Right atrium auricular region (tissue), 2 donors: ENCODE results near the gene ESRRA. TPM values are rescaled to one million over a fixed set of nuclear protein-coding genes. Genes with fewer than 3 reads are reported as not detected.

Experiments
- DNase-seq: peaks from one replicate; pipeline ENCODE4 v3.0.0-alpha.2; 2019; ENCODE audit warnings: low spot score
- H3K27ac ChIP-seq, 2 donors: fragments of 200-600 bp; sonication (generic); 1 replicate in 1 of 2; 2 replicates in 1 of 2; pipeline ENCODE4 v1.5.1; 2016 to 2019
- H3K27me3 ChIP-seq, 2 donors: fragments of 200-600 bp; sonication (generic); one replicate each; pipeline versions ENCODE4 v1.5.1 to v1.6.0; 2017 to 2019
- H3K36me3 ChIP-seq: fragments of 200-600 bp; sonication (generic); one replicate; pipeline ENCODE4 v1.5.1; 2016
- H3K4me1 ChIP-seq, 2 donors: fragments of 200-600 bp; sonication (generic); one replicate each; pipeline versions ENCODE4 v1.5.1 to v1.6.0; 2017 to 2019
- H3K4me3 ChIP-seq, 2 donors: fragments of 200-600 bp; sonication (generic); 1 replicate in 1 of 2; 2 replicates in 1 of 2; pipeline ENCODE4 v1.5.1; 2017 to 2019; ENCODE audit warnings: mild to moderate bottlenecking in 1 of 2, moderate library complexity in 1 of 2
- H3K9me3 ChIP-seq, 2 donors: fragments of 200-600 bp; sonication (generic); one replicate each; pipeline ENCODE4 v1.5.1; 2019
- CTCF ChIP-seq, 2 donors: fragments of 200-600 bp; sonication (generic); IDR thresholded peaks; one replicate each; pipeline ENCODE4 v1.5.1; 2019; ENCODE audit warnings: antibody characterized with exemption in 2 of 2
- total RNA-seq, 2 donors: library from RNA; depleted of rRNA; stranded (reverse); fragments of >200 nt; gene quantifications; one replicate each; pipeline ENCODE4 v1.1.0, GENCODE V29; 2016

ESRRA gene
- total RNA-seq, 2 donors from 2014 or later: 164 to 190 TPM

GRCh38 chr11:64316672-64317324 is 11.5 kb downstream of the ESRRA start:
- Histone ChIP-seq H3K36me3 (peaks cover 30% of the 10 kb centered on the region), H3K9me3 (no peaks in the 10 kb centered on the region), H3K27me3 (no peaks in the 10 kb centered on the region), H3K4me3 (peak overlapping the region; percentile 86 to 94), H3K27ac (peak overlapping the region; percentile 96 to 99), H3K4me1 (peaks cover 0 to 49% of the 10 kb centered on the region in 2 donors)
- no peak for DNase-seq
- no peak for TF ChIP-seq CTCF (IDR thresholded peaks at IDR 0.05)

GRCh38 chr11:64317325-64317960 is 12.1 kb downstream of the ESRRA start, which contains the start of gene TRMT112:
Gene TRMT112 (minus strand): TSS chr11:64317559. CDS start chr11:64317526, 33 bp downstream.
- peak; percentile 99 for DNase-seq
- Histone ChIP-seq H3K36me3 (peaks cover 34% of the 10 kb centered on the region), H3K9me3 (no peaks in the 10 kb centered on the region), H3K27ac (peak within 1 kb of the TSS; percentile 96 to 99), H3K4me3 (peak within 1 kb of the TSS; percentile 86 to 94), H3K27me3 (no peaks in the 10 kb centered on the region), H3K4me1 (peaks cover 0 to 45% of the 10 kb centered on the region in 2 donors)
- no peak for TF ChIP-seq CTCF (IDR thresholded peaks at IDR 0.05)

GRCh38 chr11:64317961-64318765 is 12.8 kb downstream of the ESRRA start, which contains the start of gene PRDX5:
Gene PRDX5 (plus strand): TSS chr11:64318121. CDS start chr11:64318216, 95 bp downstream.
- peak; percentile 11 to 74 for TF ChIP-seq CTCF (IDR thresholded peaks at IDR 0.05)

GRCh38 chr11:64318766-64319761 is 13.7 kb downstream of the ESRRA start:
- peaks cover 0 to 28% of the 10 kb centered on the region in 2 donors for H3K4me1 ChIP-seq
- H3K36me3 ChIP-seq: peaks cover 35% of the 10 kb centered on the region
- TF ChIP-seq CTCF (IDR thresholded peaks at IDR 0.05): no peak
- H3K9me3 ChIP-seq: no peaks in the 10 kb centered on the region
- H3K4me3 ChIP-seq: peak overlapping the region; percentile 86 to 94
- H3K27ac ChIP-seq: peak overlapping the region; percentile 96 to 99
- no peaks in the 10 kb centered on the region for H3K27me3 ChIP-seq
- DNase-seq: no peak

More at GRCh38 chr11:64317961-64318765, 12.8 kb downstream of the ESRRA start, which contains the start of gene PRDX5:
- Histone ChIP-seq H3K27ac (peak within 1 kb of the TSS; percentile 96 to 99), H3K27me3 (no peaks in the 10 kb centered on the region), H3K4me1 (peaks cover 0 to 37% of the 10 kb centered on the region in 2 donors), H3K4me3 (peak within 1 kb of the TSS; percentile 86 to 94), H3K9me3 (no peaks in the 10 kb centered on the region), H3K36me3 (peaks cover 35% of the 10 kb centered on the region)
- peak; percentile 98 for DNase-seq

- Histone ChIP-seq H3K9me3 (no peaks in the 10 kb centered on the region), H3K27me3 (no peaks in the 10 kb centered on the region), H3K36me3 (peaks cover 22% of the 10 kb centered on the region), H3K4me3 (no peak overlapping the region), H3K4me1 (peaks cover 0 to 22% of the 10 kb centered on the region in 2 donors), H3K27ac (no peak overlapping the region)
- no peak for DNase-seq
- no peak for TF ChIP-seq CTCF (IDR thresholded peaks at IDR 0.05)
Measured at GRCh38 chr11:64320556-64320955, 15.2 kb downstream of the ESRRA start.
